Parathyroid adenoma (tissue), 2 donors: ENCODE results near the gene MOG.

Source experiments
- H2AFZ ChIP-seq: fragments of 300-600 bp; sonication (generic); one replicate; pipeline ENCODE4 v1.7.0; 2017; ENCODE audit warnings: antibody characterized with exemption, mild to moderate bottlenecking
- H3K27ac ChIP-seq: fragments of 300-600 bp; sonication (generic); one replicate; pipeline ENCODE4 v1.7.0; 2017
- H3K27me3 ChIP-seq: fragments of 300-600 bp; sonication (generic); one replicate; pipeline ENCODE4 v1.7.0; 2017; ENCODE audit warnings: low read length; ENCODE audit not compliant: control insufficient read depth, insufficient read depth
- H3K36me3 ChIP-seq: fragments of 300-600 bp; sonication (generic); one replicate; pipeline ENCODE4 v1.7.0; 2017; ENCODE audit warnings: low read length; ENCODE audit not compliant: control insufficient read depth, insufficient read depth
- H3K4me1 ChIP-seq: fragments of 300-600 bp; sonication (generic); one replicate; pipeline ENCODE4 v1.7.0; 2017; ENCODE audit warnings: control low read depth
- H3K4me2 ChIP-seq: fragments of 300-600 bp; sonication (generic); one replicate; pipeline ENCODE4 v1.7.0; 2017; ENCODE audit warnings: low read length
- H3K4me3 ChIP-seq: fragments of 300-600 bp; sonication (generic); one replicate; pipeline ENCODE4 v1.7.0; 2017; ENCODE audit warnings: low read depth, low read length
- H3K79me2 ChIP-seq: fragments of 300-600 bp; sonication (generic); one replicate; pipeline ENCODE4 v1.7.0; 2017; ENCODE audit warnings: control low read depth
- H3K9ac ChIP-seq: fragments of 300-600 bp; sonication (generic); one replicate; pipeline ENCODE4 v1.7.0; 2017; ENCODE audit warnings: mild to moderate bottlenecking
- H3K9me3 ChIP-seq: fragments of 300-600 bp; sonication (generic); one replicate; pipeline ENCODE4 v1.7.0; 2017; ENCODE audit warnings: low read length; ENCODE audit not compliant: control insufficient read depth
- CTCF ChIP-seq: fragments of 300-600 bp; sonication (generic); IDR thresholded peaks from one replicate; pipeline ENCODE4 v1.7.0; 2017; ENCODE audit warnings: antibody characterized with exemption, mild to moderate bottlenecking
- donor health status: primary hyperparathyroidism.

The MOG gene

GRCh38 chr6:29656798-29657197, at the start of gene MOG:
TSS of gene MOG (plus strand) at chr6:29657092. CDS start at chr6:29657210, 118 bp downstream.
- no peak within 1 kb of the TSS for H2AFZ ChIP-seq
- H3K4me2 ChIP-seq: no peak within 1 kb of the TSS
- H3K9me3 ChIP-seq: no peaks in the 10 kb centered on the region
- no peak within 1 kb of the TSS for H3K4me3 ChIP-seq
- H3K4me1 ChIP-seq: no peaks in the 10 kb centered on the region
- H3K9ac ChIP-seq: no peak within 1 kb of the TSS
- H3K79me2 ChIP-seq: no peaks in the 10 kb centered on the region
- TF ChIP-seq CTCF: no peak
- H3K36me3 ChIP-seq: no peaks in the 10 kb centered on the region
- H3K27ac ChIP-seq: no peak within 1 kb of the TSS
- no peaks in the 10 kb centered on the region for H3K27me3 ChIP-seq

GRCh38 chr6:29608131-29608530, 48.8 kb upstream of the MOG start:
- no peaks in the 10 kb centered on the region for H3K9me3 ChIP-seq
- no peak overlapping the region for H3K27ac ChIP-seq
- no peaks in the 10 kb centered on the region for H3K79me2 ChIP-seq
- no peaks in the 10 kb centered on the region for H3K4me1 ChIP-seq
- no peaks in the 10 kb centered on the region for H3K27me3 ChIP-seq
- TF ChIP-seq CTCF: no peak
- no peak overlapping the region for H2AFZ ChIP-seq
- no peak overlapping the region for H3K4me2 ChIP-seq
- no peaks in the 10 kb centered on the region for H3K36me3 ChIP-seq
- no peak overlapping the region for H3K4me3 ChIP-seq
- no peak overlapping the region for H3K9ac ChIP-seq

GRCh38 chr6:29610540-29610939, 46.4 kb upstream of the MOG start:
- Histone ChIP-seq H3K36me3 (no peaks in the 10 kb centered on the region), H3K9me3 (no peaks in the 10 kb centered on the region), H3K4me3 (no peak overlapping the region), H3K27ac (no peak overlapping the region), H2AFZ (no peak overlapping the region), H3K27me3 (no peaks in the 10 kb centered on the region), H3K79me2 (no peaks in the 10 kb centered on the region), H3K9ac (no peak overlapping the region), H3K4me1 (no peaks in the 10 kb centered on the region), H3K4me2 (no peak overlapping the region)
- no peak for TF ChIP-seq CTCF

GRCh38 chr6:29611426-29611825, 45.5 kb upstream of the MOG start:
- H3K4me3 ChIP-seq: no peak overlapping the region
- no peak overlapping the region for H3K4me2 ChIP-seq
- no peaks in the 10 kb centered on the region for H3K36me3 ChIP-seq
- no peaks in the 10 kb centered on the region for H3K9me3 ChIP-seq
- TF ChIP-seq CTCF: no peak
- no peak overlapping the region for H3K9ac ChIP-seq
- no peak overlapping the region for H2AFZ ChIP-seq
- no peak overlapping the region for H3K27ac ChIP-seq
- H3K79me2 ChIP-seq: no peaks in the 10 kb centered on the region
- H3K4me1 ChIP-seq: no peaks in the 10 kb centered on the region
- no peaks in the 10 kb centered on the region for H3K27me3 ChIP-seq

- TF ChIP-seq CTCF: no peak
- Histone ChIP-seq H3K36me3 (no peaks in the 10 kb centered on the region), H3K9ac (no peak overlapping the region), H3K27ac (no peak overlapping the region), H3K4me2 (no peak overlapping the region), H3K9me3 (no peaks in the 10 kb centered on the region), H2AFZ (no peak overlapping the region), H3K4me1 (no peaks in the 10 kb centered on the region), H3K4me3 (no peak overlapping the region), H3K27me3 (no peaks in the 10 kb centered on the region), H3K79me2 (no peaks in the 10 kb centered on the region)
Observed at GRCh38 chr6:29617782-29618554, 38.9 kb upstream of the MOG start.
